HCT116 (cell line): ENCODE measurements around the gene DCUN1D2. TPM values are rescaled to one million over a fixed set of nuclear protein-coding genes. Genes with fewer than 3 reads are reported as not detected.

Source experiments
- ATAC-seq: fragments of 200-7000 bp; cut with Tn5 transposase; 2 replicates; pipeline ENCODE4 v1.9.1; 2020; ENCODE audit warnings: mild to moderate bottlenecking, moderate library complexity
- BruUV-seq: library from RNA; stranded (reverse); fragments of 400-500 nt; replicated peaks from 2 replicates; lab custom pipeline; 2021; lab: Mats Ljungman, UMichigan
- CTCF ChIA-PET: fragments of 300-600 bp; sonication (Branson Sonifier 250); formaldehyde crosslinking; loops from one replicate; lab custom pipeline; 2021; ENCODE audit warnings: antibody characterized with exemption; lab: Charles Lee
- POLR2A ChIA-PET: fragments of 300-600, 350-600 bp; sonication (Branson Sonifier 250); formaldehyde crosslinking; loops from one replicate; lab custom pipeline; 2021; ENCODE audit warnings: antibody characterized with exemption; lab: Charles Lee
- RAD21 ChIA-PET, 2 experiments: fragments of 300-600 bp; sonication (Branson Sonifier 250); formaldehyde crosslinking; loops; one replicate each; lab custom pipeline; 2023; ENCODE audit warnings: low total read pairs in 2 of 2; ENCODE audit not compliant: uncharacterized antibody in 2 of 2, unreplicated experiment in 2 of 2, low non-redundant PET in 1 of 2; lab: Charles Lee
- DNase-seq: peaks from one replicate; pipeline ENCODE4 v3.0.0-alpha.2; 2010; ENCODE audit warnings: low read depth, low spot score
- H2AFZ ChIP-seq: fragments of 200-600 bp; shearing (Covaris generic), sonication (generic); 2 replicates; pipeline ENCODE4 v1.6.1; 2017; ENCODE audit warnings: low read depth, mixed run types, mixed read lengths, antibody characterized with exemption, low read length; ENCODE audit not compliant: poor library complexity, severe bottlenecking
- H3K27ac ChIP-seq: 2 replicates; pipeline ENCODE4 v1.5.1; 2012; ENCODE audit warnings: low read depth, low read length
- H3K27me3 ChIP-seq: fragments of 200-600 bp; sonication (generic); 2 replicates; pipeline ENCODE4 v1.6.1; 2016; ENCODE audit warnings: mixed run types, low read length, mixed read lengths; ENCODE audit not compliant: insufficient read depth
- H3K36me3 ChIP-seq, 2 experiments: fragments of 200-500 bp in 1 of 2; fragments of 200-600 bp in 1 of 2; sonication (Bioruptor generic) in 1 of 2; sonication (generic) in 1 of 2; 2 replicates each; pipeline versions ENCODE4 v1.5.1 to v1.6.1; 2014 to 2016; ENCODE audit warnings: low read length in 2 of 2, inconsistent platforms in 1 of 2, mixed read lengths in 1 of 2, mixed run types in 1 of 2; ENCODE audit not compliant: insufficient read depth in 2 of 2, control insufficient read depth in 1 of 2
- H3K4me1 ChIP-seq, 2 experiments: fragments of 200-600 bp in 1 of 2; sonication (generic) in 1 of 2; 2 replicates each; pipeline versions ENCODE4 v1.5.1 to v1.6.1; 2012 to 2017; ENCODE audit warnings: low read length in 2 of 2, inconsistent platforms in 1 of 2, mild to moderate bottlenecking in 1 of 2, mixed read lengths in 1 of 2, mixed run types in 1 of 2, moderate library complexity in 1 of 2; ENCODE audit not compliant: insufficient read depth in 2 of 2, control insufficient read depth in 1 of 2
- H3K4me2 ChIP-seq: fragments of 200-600 bp; sonication (generic); 2 replicates; pipeline ENCODE4 v1.6.1; 2017; ENCODE audit warnings: mixed run types, low read length, mixed read lengths
- H3K4me3 ChIP-seq, 2 experiments: fragments of 200-600 bp in 1 of 2; sonication (generic) in 1 of 2; replicated peaks in 1 of 2; 2 replicates each; pipeline ENCODE4 v1.5.1; 2011 to 2016; ENCODE audit warnings: low read length in 2 of 2, control low read depth in 1 of 2, low read depth in 1 of 2, mild to moderate bottlenecking in 1 of 2, mixed read lengths in 1 of 2, mixed run types in 1 of 2
- H3K79me2 ChIP-seq: fragments of 200-600 bp; sonication (generic); 2 replicates; pipeline ENCODE4 v1.6.1; 2017; ENCODE audit warnings: mild to moderate bottlenecking, mixed run types, low read length, moderate library complexity, mixed read lengths; ENCODE audit not compliant: insufficient read depth
- H3K9ac ChIP-seq: fragments of 200-600 bp; sonication (generic); 2 replicates; pipeline ENCODE4 v1.6.1; 2016; ENCODE audit warnings: low read length, mixed read lengths
- H3K9me2 ChIP-seq: fragments of 200-600 bp; sonication (generic), shearing (Covaris generic); 2 replicates; pipeline ENCODE4 v1.6.1; 2017; ENCODE audit warnings: mixed run types, mild to moderate bottlenecking, moderate library complexity; ENCODE audit not compliant: insufficient read depth
- H3K9me3 ChIP-seq, 2 experiments: fragments of 200-500 bp in 1 of 2; fragments of 200-600 bp in 1 of 2; sonication (Bioruptor generic) in 1 of 2; sonication (generic) in 1 of 2; 2 replicates each; pipeline ENCODE4 v1.6.1; 2014 to 2017; ENCODE audit warnings: low read length in 2 of 2, mixed read lengths in 2 of 2, inconsistent platforms in 1 of 2, low read depth in 1 of 2, mild to moderate bottlenecking in 1 of 2, mixed run types in 1 of 2, moderate library complexity in 1 of 2; ENCODE audit not compliant: control insufficient read depth in 1 of 2, insufficient read depth in 1 of 2
- H4K20me1 ChIP-seq: fragments of 200-600 bp; sonication (generic), shearing (Covaris generic); 2 replicates; pipeline ENCODE4 v1.6.1; 2017; ENCODE audit warnings: mixed run types, mild to moderate bottlenecking, moderate library complexity; ENCODE audit not compliant: insufficient read depth
- CEBPB ChIP-seq: IDR thresholded peaks from 2 replicates; pipeline ENCODE4 v1.6.1; 2012; ENCODE audit warnings: low read depth
- CTCF ChIP-seq, 3 experiments: fragments of 200-600 bp in 1 of 3; sonication (generic) in 1 of 3; IDR thresholded peaks in 2 of 3; conservative IDR thresholded peaks in 1 of 3; 2 replicates each; pipeline ENCODE4 v1.5.1; 2012 to 2017; ENCODE audit warnings: low read depth in 2 of 3, low read length in 2 of 3, antibody characterized with exemption in 1 of 3, borderline replicate concordance in 1 of 3, control low read depth in 1 of 3, mild to moderate bottlenecking in 1 of 3, mixed read lengths in 1 of 3, mixed run types in 1 of 3, moderate library complexity in 1 of 3; ENCODE audit not compliant: insufficient read depth in 1 of 3
- EGR1 ChIP-seq: IDR thresholded peaks from 2 replicates; pipeline ENCODE4 v1.6.1; 2012; ENCODE audit warnings: low read depth
- EZH2 ChIP-seq: fragments of 200-600 bp; sonication (generic); IDR thresholded peaks from 2 replicates; pipeline ENCODE4 v1.6.1; 2017; ENCODE audit warnings: antibody characterized with exemption, mixed run types
- EZH2phosphoT487 ChIP-seq: fragments of 200-600 bp; IDR thresholded peaks from 2 replicates; pipeline ENCODE4 v1.6.1; 2018; ENCODE audit warnings: antibody characterized with exemption, borderline replicate concordance
- MAX ChIP-seq: IDR thresholded peaks from 2 replicates; pipeline ENCODE4 v1.6.1; 2012
- RAD21 ChIP-seq: IDR thresholded peaks from 2 replicates; pipeline ENCODE4 v1.6.1; 2012; ENCODE audit warnings: low read depth, mild to moderate bottlenecking
- REST ChIP-seq: IDR thresholded peaks from 2 replicates; pipeline ENCODE4 v1.6.1; 2012; ENCODE audit warnings: low read depth
- SIN3A ChIP-seq: IDR thresholded peaks from 2 replicates; pipeline ENCODE4 v1.6.1; 2012; ENCODE audit warnings: low read depth
- SP1 ChIP-seq: IDR thresholded peaks from 2 replicates; pipeline ENCODE4 v1.6.1; 2012; ENCODE audit warnings: low read depth
- SRF ChIP-seq: IDR thresholded peaks from 2 replicates; pipeline ENCODE4 v1.6.1; 2012; ENCODE audit warnings: low read depth
- TCF7L2 ChIP-seq: IDR thresholded peaks from 2 replicates; pipeline ENCODE4 v1.7.0; 2011; ENCODE audit warnings: borderline replicate concordance, inconsistent platforms; ENCODE audit not compliant: insufficient read depth, insufficient read length; ENCODE audit errors: extremely low read depth
- YY1 ChIP-seq: IDR thresholded peaks from 2 replicates; pipeline ENCODE4 v1.6.1; 2011; ENCODE audit warnings: low read length, low read depth, moderate library complexity, mild to moderate bottlenecking; ENCODE audit not compliant: insufficient replicate concordance; ENCODE audit errors: extremely low read depth
- ZBTB33 ChIP-seq: IDR thresholded peaks from 2 replicates; pipeline ENCODE4 v1.6.1; 2011; ENCODE audit warnings: mild to moderate bottlenecking, low read length, moderate library complexity; ENCODE audit not compliant: insufficient replicate concordance; ENCODE audit errors: extremely low read depth
- intact Hi-C: fragments of 100-400 bp; cut with micrococcal nuclease; formaldehyde crosslinking; loops from 2 replicates; pipeline ENCODE4 v1.10.0; 2022
- total RNA-seq: library from RNA; stranded (reverse); gene quantifications from one replicate; pipeline ENCODE4 v1.2.1, GENCODE V29; 2021; ENCODE audit not compliant: unreplicated experiment

The DCUN1D2 gene
- total RNA-seq, 1 experiment from 2014 or later = 25.4 TPM

- no peaks in the 10 kb centered on the region for H4K20me1 ChIP-seq
Observed at GRCh38 chr13:113466383-113466782, 24.1 kb downstream of the DCUN1D2 start.

More at GRCh38 chr13:113466383-113466782, 24.1 kb downstream of the DCUN1D2 start:
- POLR2A ChIA-PET = no interaction called here
- CTCF ChIA-PET = no interaction called here
- no peaks in the 10 kb centered on the region for H3K4me1 ChIP-seq
- H3K4me3 ChIP-seq = no peak overlapping the region
- no peaks in the 10 kb centered on the region for H3K27me3 ChIP-seq
- H3K9me3 ChIP-seq = no peaks in the 10 kb centered on the region
- H2AFZ ChIP-seq = no peak overlapping the region
- H3K9ac ChIP-seq = no peak overlapping the region
- intact Hi-C loops = no loop called here
- no peak overlapping the region for H3K4me2 ChIP-seq
- no TSS peak for BruUV-seq
- peaks cover 24% of the 10 kb centered on the region; the same call in 1 of the 2 replicates for H3K79me2 ChIP-seq
- TF ChIP-seq MAX = no peak
- no peak for TF ChIP-seq EZH2phosphoT487
- TF ChIP-seq EZH2 = no peak
- no peak for TF ChIP-seq TCF7L2
- no peak for TF ChIP-seq SP1
- no peak for TF ChIP-seq CTCF (IDR thresholded peaks at IDR 0.05 in 2 of 3, conservative IDR thresholded peaks at IDR 0.05 in 1 of 3; ENCODE audit: borderline replicate concordance in 1 of 3, insufficient read depth in 1 of 3, low read depth in 2 of 3, low read length in 2 of 3)
- no peak for TF ChIP-seq YY1
- TF ChIP-seq REST = no peak
- no peak for TF ChIP-seq SIN3A
- TF ChIP-seq EGR1 = no peak
- TF ChIP-seq RAD21 = no peak
- TF ChIP-seq SRF = no peak
- no peak for TF ChIP-seq CEBPB
- no peak for TF ChIP-seq ZBTB33
- no peaks in the 10 kb centered on the region for H3K9me2 ChIP-seq
- DNase-seq (no peak), ATAC-seq (no peak)
- H3K27ac ChIP-seq = no peak overlapping the region
- peaks cover 11 to 13% of the 10 kb centered on the region in 2 experiments for H3K36me3 ChIP-seq
- RAD21 ChIA-PET = no interaction called here
